AG10803 (cell line): Measurements from ENCODE around the gene PDP2.

ENCODE experiments used
- DNase-seq: peaks from one replicate; pipeline ENCODE4 v3.0.0; 2010; ENCODE audit warnings: low read depth
- H3K4me3 ChIP-seq: 2 replicates; pipeline ENCODE4 v1.5.1; 2011; ENCODE audit warnings: mild to moderate bottlenecking, low read length, control low read depth
- CTCF ChIP-seq: conservative IDR thresholded peaks from 2 replicates; pipeline ENCODE4 v1.5.1; 2011; ENCODE audit warnings: mild to moderate bottlenecking, low read length, control low read depth, inconsistent platforms

Gene PDP2

GRCh38 chr16:66873685-66874055 is 6.6 kb upstream of the PDP2 start:
- H3K4me3 ChIP-seq, result no peak overlapping the region
- DNase-seq, result no peak
- no peak for TF ChIP-seq CTCF

GRCh38 chr16:66874079-66874775 is 6.1 kb upstream of the PDP2 start:
- H3K4me3 ChIP-seq, result no peak overlapping the region
- no peak for TF ChIP-seq CTCF
- peak; percentile 71 for DNase-seq

- DNase-seq, result peak; percentile 62
- H3K4me3 ChIP-seq, result no peak overlapping the region
- no peak for TF ChIP-seq CTCF
These were observed 2.2 kb upstream of the PDP2 start for GRCh38 chr16:66878067-66878466.

GRCh38 chr16:66881014-66881417 is 701 bp downstream of the PDP2 start:
- H3K4me3 ChIP-seq, result peak overlapping the region; percentile 89
- DNase-seq, result no peak
- TF ChIP-seq CTCF, result no peak

- peak overlapping the region; percentile 20; the same call in 1 of the 2 replicates for H3K4me3 ChIP-seq
- TF ChIP-seq CTCF, result no peak
- DNase-seq, result no peak
These were observed 1.2 kb downstream of the PDP2 start for GRCh38 chr16:66881560-66881959.

GRCh38 chr16:66881964-66882508 is 1.7 kb downstream of the PDP2 start:
- TF ChIP-seq CTCF, result no peak
- no peak for DNase-seq
- no peak overlapping the region for H3K4me3 ChIP-seq

- no peak for TF ChIP-seq CTCF
- H3K4me3 ChIP-seq, result no peak overlapping the region
- no peak for DNase-seq
These were observed 2.4 kb downstream of the PDP2 start for GRCh38 chr16:66882702-66883101.
